22Rv1 (cell line): ENCODE measurements around the gene RAB35.
A peak's percentile ranks its signal among the peaks of the same experiment; 100 is the strongest.

Experiments used
- H3K27ac ChIP-seq: fragments of 450-650 bp; 2 replicates; pipeline ENCODE4 v1.5.1; 2017
- CTCF ChIP-seq: fragments of 450-650 bp; IDR thresholded peaks from 2 replicates; pipeline ENCODE4 v1.5.1; 2017; ENCODE audit warnings: mild to moderate bottlenecking
- ZFX ChIP-seq: fragments of 450-650 bp; IDR thresholded peaks from 2 replicates; pipeline ENCODE4 v1.6.1; 2017; ENCODE audit warnings: antibody characterized with exemption, borderline replicate concordance

The RAB35 gene

DNA sequence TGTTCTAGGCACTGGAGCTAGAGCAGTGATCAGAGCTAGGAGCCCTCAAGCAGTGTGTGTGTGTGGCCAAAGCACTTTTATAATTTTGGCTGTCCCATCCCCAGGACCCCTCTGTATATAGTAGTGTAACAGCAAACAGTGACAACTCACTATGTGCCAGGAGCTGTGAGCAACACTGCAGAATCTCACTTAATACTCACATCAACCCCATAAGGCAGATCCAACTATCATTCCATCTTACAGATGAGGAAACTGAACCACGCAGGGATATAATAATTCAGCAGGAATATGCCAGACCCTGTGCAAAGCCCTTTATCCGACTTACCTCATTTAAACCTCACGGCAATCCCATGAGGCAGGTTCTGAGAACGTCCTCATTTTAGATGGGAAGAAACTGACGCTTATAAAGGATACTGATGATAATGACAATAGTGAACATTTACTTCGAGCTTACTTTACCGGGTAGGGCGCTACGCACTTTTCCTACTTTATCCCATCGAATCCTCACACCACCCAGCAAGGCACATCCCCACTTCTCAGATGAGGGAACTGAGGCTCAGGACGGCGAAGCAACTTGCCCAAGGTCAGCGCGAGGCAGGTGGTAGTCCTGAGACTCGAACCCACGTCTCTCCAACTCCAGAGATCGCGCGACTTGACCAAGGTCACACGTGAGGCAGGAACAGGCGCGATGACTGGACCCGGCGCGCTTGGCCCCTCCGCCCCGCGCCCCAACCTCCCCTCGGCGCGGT, 687 bp downstream of the RAB35 start:
- H3K27ac ChIP-seq, result peak overlapping the region; percentile 94
- TF ChIP-seq ZFX (no peak), CTCF (no peak)

GRCh38 chr12:120115066-120115465, 1.5 kb downstream of the RAB35 start:
- H3K27ac ChIP-seq, result peak overlapping the region; percentile 94; the same call in 1 of the 2 replicates

GRCh38 chr12:120110550-120111501, 5.7 kb downstream of the RAB35 start:
- H3K27ac ChIP-seq, result peak overlapping the region; percentile 17; the same call in 1 of the 2 replicates

More at GRCh38 chr12:120115066-120115465, 1.5 kb downstream of the RAB35 start:
- TF ChIP-seq ZFX, result no peak
- no peak for TF ChIP-seq CTCF

DNA sequence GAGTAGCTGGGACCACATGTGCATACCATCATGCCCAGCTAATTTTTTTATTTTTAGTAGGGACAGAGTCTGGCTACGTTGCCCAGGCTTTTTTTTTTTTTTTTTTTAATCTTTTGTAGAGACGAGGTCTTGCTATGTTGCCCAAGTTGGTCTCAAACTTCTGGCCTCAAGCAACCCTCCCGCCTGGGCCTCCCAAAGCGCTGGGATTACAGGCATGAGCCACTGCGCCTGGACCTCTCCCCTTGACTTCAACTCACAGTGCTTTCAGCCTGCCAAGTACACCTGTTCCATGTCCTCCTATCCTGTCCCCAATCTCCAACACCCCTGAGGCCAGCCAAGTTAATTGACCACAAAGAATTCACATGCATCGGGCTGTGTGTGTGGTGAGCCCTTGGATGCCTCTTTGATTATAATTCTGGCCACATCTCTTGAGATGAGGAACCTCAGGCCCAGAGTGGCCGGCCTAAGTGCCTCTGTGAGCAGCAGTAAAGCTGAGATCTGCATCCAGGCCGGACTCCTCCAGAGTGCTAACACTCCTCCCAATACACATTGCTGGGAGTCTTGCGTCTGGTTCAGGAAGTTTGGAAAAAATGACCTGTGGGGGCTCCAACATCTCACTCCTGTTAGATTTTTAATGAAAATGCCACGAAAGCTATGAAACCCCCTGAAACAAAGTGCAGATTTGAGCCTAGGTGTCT, 6.8 kb downstream of the RAB35 start:
- TF ChIP-seq CTCF, result no peak
- no peak for TF ChIP-seq ZFX
- H3K27ac ChIP-seq, result no peak overlapping the region

More at GRCh38 chr12:120110550-120111501, 5.7 kb downstream of the RAB35 start:
- TF ChIP-seq CTCF, result no peak
- no peak for TF ChIP-seq ZFX

DNA sequence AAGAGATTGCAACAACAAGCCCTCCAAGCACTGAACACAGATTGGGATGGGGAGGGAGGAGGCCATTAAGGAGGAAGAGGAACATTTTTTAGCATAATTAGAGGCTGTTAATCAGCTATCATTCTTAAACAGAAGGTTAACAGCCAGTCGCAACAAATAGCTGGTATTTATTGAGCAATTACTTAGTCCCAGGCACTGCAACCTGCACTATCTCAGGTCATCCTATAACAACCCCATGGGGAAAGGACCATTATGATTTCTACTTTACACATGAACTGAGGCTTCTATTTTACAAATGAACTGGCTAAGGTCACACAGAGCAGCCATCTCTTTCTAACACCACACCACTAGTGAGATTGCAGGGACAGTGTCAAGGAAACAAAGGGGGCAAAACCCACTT, 10.4 kb downstream of the RAB35 start:
- TF ChIP-seq CTCF (no peak), ZFX (no peak)
- no peak overlapping the region for H3K27ac ChIP-seq

GRCh38 chr12:120103371-120103770, 13.2 kb downstream of the RAB35 start:
- TF ChIP-seq ZFX (no peak), CTCF (no peak)

More at GRCh38 chr12:120103371-120103770, 13.2 kb downstream of the RAB35 start:
- H3K27ac ChIP-seq, result no peak overlapping the region
